Mesendoderm (in vitro differentiated cells): ENCODE results near the gene HORMAD2.

Source experiments
- DNase-seq: peaks from one replicate; pipeline ENCODE4 v3.0.0; 2013
- H2AK5ac ChIP-seq: 2 replicates; pipeline ENCODE4 v1.6.1; 2013; ENCODE audit warnings: low read length, inconsistent platforms
- H2BK120ac ChIP-seq: 2 replicates; pipeline ENCODE4 v1.6.1; 2013; ENCODE audit warnings: low read depth, mild to moderate bottlenecking, low read length, moderate library complexity, mixed read lengths
- H2BK15ac ChIP-seq: replicated peaks from 2 replicates; pipeline ENCODE4 v1.6.1; 2013; ENCODE audit warnings: low read depth, mild to moderate bottlenecking, moderate library complexity
- H2BK5ac ChIP-seq: 2 replicates; pipeline ENCODE4 v1.6.1; 2013; ENCODE audit warnings: low read length, inconsistent platforms
- H3K18ac ChIP-seq: 2 replicates; pipeline ENCODE4 v1.6.1; 2013; ENCODE audit warnings: mild to moderate bottlenecking, low read length, mixed read lengths
- H3K23ac ChIP-seq: one replicate; pipeline ENCODE4 v1.6.1; 2013; ENCODE audit warnings: low read length
- H3K27ac ChIP-seq: 2 replicates; pipeline ENCODE4 v1.5.1; 2013; ENCODE audit warnings: low read depth, mild to moderate bottlenecking, inconsistent platforms, low read length, moderate library complexity
- H3K27me3 ChIP-seq: 2 replicates; pipeline ENCODE4 v1.6.1; 2013; ENCODE audit warnings: low read length, control low read depth, mild to moderate bottlenecking, inconsistent platforms; ENCODE audit not compliant: insufficient read depth, poor library complexity
- H3K36me3 ChIP-seq: 2 replicates; pipeline ENCODE4 v1.6.1; 2013; ENCODE audit warnings: low read length, inconsistent platforms; ENCODE audit not compliant: control insufficient read depth, insufficient read depth
- H3K4ac ChIP-seq: one replicate; pipeline ENCODE4 v1.6.1; 2013; ENCODE audit warnings: low read depth, mild to moderate bottlenecking, low read length, moderate library complexity
- H3K4me1 ChIP-seq: 2 replicates; pipeline ENCODE4 v1.6.1; 2013; ENCODE audit warnings: low read depth, low read length, inconsistent platforms; ENCODE audit not compliant: control insufficient read depth
- H3K4me2 ChIP-seq: 2 replicates; pipeline ENCODE4 v1.6.1; 2013; ENCODE audit warnings: low read length
- H3K4me3 ChIP-seq: 2 replicates; pipeline ENCODE4 v1.5.1; 2013; ENCODE audit warnings: mild to moderate bottlenecking, low read length
- H3K56ac ChIP-seq: one replicate; pipeline ENCODE4 v1.6.1; 2013; ENCODE audit warnings: low read length
- H3K79me1 ChIP-seq: 2 replicates; pipeline ENCODE4 v1.6.1; 2013; ENCODE audit warnings: low read length, inconsistent platforms
- H3K79me2 ChIP-seq: 2 replicates; pipeline ENCODE4 v1.6.1; 2013; ENCODE audit warnings: mild to moderate bottlenecking, low read length; ENCODE audit not compliant: control insufficient read depth, insufficient read depth
- H3K9ac ChIP-seq: 2 replicates; pipeline ENCODE4 v1.6.1; 2013; ENCODE audit warnings: low read length, inconsistent platforms
- H4K5ac ChIP-seq: one replicate; pipeline ENCODE4 v1.6.1; 2013; ENCODE audit warnings: low read length
- H4K8ac ChIP-seq: one replicate; pipeline ENCODE4 v1.6.1; 2013; ENCODE audit warnings: low read depth, mild to moderate bottlenecking, control low read depth, low read length, moderate library complexity
- WGBS: extraction: QIAGEN DNeasy Blood & Tissue Kit; methylation state at CpG from one replicate; pipeline ENCODE4 v1.1.7; 2013; ENCODE audit warnings: low lambda C conversion rate, missing lambda C conversion rate; ENCODE audit not compliant: insufficient coverage; ENCODE audit errors: extremely low coverage; 5-methylcytosine and 5-hydroxymethylcytosine counted together

Gene HORMAD2

DNA sequence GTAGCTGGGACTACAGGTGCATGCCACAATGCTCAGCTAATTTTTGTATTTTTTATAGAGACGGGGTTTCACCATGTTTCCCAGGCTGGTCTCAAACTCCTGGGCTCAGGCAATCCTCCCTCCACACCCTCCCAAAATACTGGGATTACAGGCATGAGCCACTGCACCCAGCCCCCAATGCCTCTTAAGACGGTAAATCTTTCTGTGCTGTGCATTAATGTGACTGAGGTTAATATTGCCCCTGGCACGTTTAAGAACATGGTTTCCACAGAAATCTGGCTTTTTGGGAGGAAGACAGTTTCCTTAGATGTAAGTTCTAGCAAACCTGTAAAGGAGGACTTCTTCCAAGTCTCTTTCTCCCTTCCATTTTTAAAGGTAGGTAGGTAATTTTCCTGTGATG is 6.1 kb upstream of the HORMAD2 start:
- Histone ChIP-seq H3K36me3 (no peaks in the 10 kb centered on the region), H2BK120ac (no peak overlapping the region), H3K4ac (no peak overlapping the region), H3K79me2 (no peaks in the 10 kb centered on the region), H2AK5ac (no peak overlapping the region), H3K18ac (no peak overlapping the region), H3K4me1 (no peaks in the 10 kb centered on the region), H3K27me3 (no peaks in the 10 kb centered on the region), H3K23ac (no peak overlapping the region), H4K8ac (no peak overlapping the region), H2BK15ac (no peak overlapping the region), H3K9ac (no peak overlapping the region), H3K56ac (no peak overlapping the region), H3K27ac (no peak overlapping the region), H2BK5ac (no peak overlapping the region), H3K79me1 (no peaks in the 10 kb centered on the region), H3K4me2 (no peak overlapping the region), H4K5ac (no peak overlapping the region), H3K4me3 (no peak overlapping the region)
- no CpG with 5 or more reads among the region's 3 CpGs for WGBS
- no peak for DNase-seq

DNA sequence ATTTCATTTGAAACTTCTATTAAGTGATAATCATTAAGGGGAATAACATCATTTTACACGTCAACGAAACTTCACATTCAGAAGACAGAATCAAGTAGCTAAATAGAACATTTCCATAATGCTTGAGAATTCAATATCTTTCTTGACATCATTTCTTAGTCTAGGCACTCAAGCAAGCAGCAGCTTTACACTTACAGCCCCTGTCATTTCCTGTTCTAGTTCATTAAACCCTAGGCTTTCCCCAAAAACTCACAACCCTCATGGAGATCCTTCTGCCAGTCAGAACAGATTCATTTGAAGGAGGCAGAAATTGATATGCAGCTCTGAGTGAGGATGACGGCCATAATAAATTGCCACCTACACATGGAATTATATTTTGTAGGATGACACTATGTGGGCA is 5.3 kb upstream of the HORMAD2 start:
- no peak overlapping the region for H3K18ac ChIP-seq
- H4K8ac ChIP-seq: no peak overlapping the region
- no peaks in the 10 kb centered on the region for H3K27me3 ChIP-seq
- H3K4me1 ChIP-seq: no peaks in the 10 kb centered on the region
- no peak overlapping the region for H2AK5ac ChIP-seq
- no peak for DNase-seq
- H4K5ac ChIP-seq: no peak overlapping the region
- H3K4me2 ChIP-seq: no peak overlapping the region
- no peak overlapping the region for H3K56ac ChIP-seq
- no peaks in the 10 kb centered on the region for H3K79me2 ChIP-seq
- no peak overlapping the region for H2BK120ac ChIP-seq
- H3K4ac ChIP-seq: no peak overlapping the region
- no peaks in the 10 kb centered on the region for H3K79me1 ChIP-seq
- H2BK5ac ChIP-seq: no peak overlapping the region
- WGBS: no CpG with 5 or more reads among the region's 3 CpGs
- no peak overlapping the region for H3K4me3 ChIP-seq
- H3K23ac ChIP-seq: no peak overlapping the region
- H3K27ac ChIP-seq: no peak overlapping the region
- no peak overlapping the region for H2BK15ac ChIP-seq
- no peak overlapping the region for H3K9ac ChIP-seq
- H3K36me3 ChIP-seq: no peaks in the 10 kb centered on the region

DNA sequence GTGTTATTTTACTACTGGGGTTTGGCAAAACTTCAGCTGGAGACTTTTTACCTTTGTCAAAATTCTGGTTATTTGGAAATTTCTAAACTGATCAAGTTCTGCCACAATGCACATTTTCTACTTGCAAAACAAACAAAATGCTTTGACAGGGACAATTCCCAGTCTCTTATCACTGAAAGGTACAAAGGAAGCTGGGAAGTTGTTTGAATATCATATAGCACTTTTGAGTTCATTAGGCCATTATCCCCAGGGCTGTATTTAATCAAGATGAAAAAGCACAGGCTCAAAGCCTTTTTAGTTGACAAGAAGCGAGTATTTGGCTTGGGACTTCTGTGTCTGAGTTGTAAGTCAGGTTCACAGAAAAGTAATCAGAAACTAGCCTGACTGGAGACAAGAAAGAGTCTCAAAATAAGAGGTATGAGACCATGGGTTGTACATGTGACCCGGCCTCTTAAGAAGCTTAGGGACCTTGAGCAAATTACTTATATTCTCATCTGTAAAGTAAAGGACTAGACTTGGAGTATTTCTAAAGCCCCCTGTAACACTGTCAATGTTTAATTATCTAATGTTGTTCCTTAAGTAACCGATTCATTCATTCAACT is 2.9 kb upstream of the HORMAD2 start:
- Histone ChIP-seq H3K79me2 (no peaks in the 10 kb centered on the region), H3K4me1 (no peaks in the 10 kb centered on the region), H4K8ac (no peak overlapping the region), H3K18ac (no peak overlapping the region), H3K4me3 (no peak overlapping the region), H3K27me3 (no peaks in the 10 kb centered on the region), H2BK5ac (no peak overlapping the region), H3K23ac (no peak overlapping the region), H3K4me2 (no peak overlapping the region), H3K79me1 (no peaks in the 10 kb centered on the region), H3K9ac (no peak overlapping the region), H2BK120ac (no peak overlapping the region), H3K4ac (no peak overlapping the region), H3K36me3 (no peaks in the 10 kb centered on the region), H3K27ac (no peak overlapping the region), H2BK15ac (no peak overlapping the region), H2AK5ac (no peak overlapping the region), H3K56ac (no peak overlapping the region), H4K5ac (no peak overlapping the region)
- DNase-seq: no peak
- WGBS: no CpG with 5 or more reads among the region's 3 CpGs

DNA sequence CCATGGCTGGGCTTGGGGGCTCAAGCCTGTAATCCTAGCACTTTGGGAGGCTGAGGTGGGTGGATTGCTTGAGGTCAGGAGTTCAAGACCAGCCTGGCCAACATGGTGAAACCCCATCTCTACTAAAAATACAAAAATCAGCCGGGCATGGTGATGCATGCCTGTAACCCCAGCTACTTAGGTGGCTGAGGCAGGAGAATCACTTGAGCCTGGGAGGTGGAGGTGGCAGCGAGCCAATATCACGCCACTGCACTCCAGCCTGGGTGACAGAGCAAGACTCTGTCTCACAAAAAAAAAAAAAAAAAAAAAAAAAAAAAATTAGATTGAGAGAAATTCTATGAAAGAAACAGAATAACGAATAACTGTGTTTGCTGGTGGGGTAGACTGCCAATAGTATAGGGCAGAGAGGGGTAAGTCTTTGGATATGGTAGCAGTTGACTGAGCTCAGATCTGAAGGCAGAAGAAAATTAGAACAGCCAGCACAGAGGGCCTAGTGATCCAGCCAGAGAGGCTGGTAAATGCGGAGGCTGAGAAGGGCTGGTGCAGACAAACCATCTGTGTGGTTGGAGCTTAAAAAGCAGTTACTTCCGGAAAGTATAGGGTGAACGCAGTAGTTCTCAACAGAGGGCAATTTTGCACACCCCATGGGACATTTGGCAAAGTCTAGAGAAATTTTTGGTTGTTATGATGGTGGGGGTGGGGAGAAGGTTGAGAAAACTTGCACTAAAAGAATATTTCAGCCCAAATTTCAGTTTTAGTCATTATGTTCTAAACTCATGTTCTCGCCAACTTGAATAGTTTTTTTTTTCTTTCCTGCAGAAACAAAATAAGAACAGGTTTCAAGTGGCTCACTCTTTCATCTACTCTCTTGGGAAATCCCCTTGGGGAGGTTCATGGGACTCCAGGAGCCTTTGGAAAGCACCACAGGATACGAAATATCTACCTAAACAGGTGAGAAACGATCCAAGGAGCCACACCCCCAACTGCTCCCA is 1.6 kb upstream of the HORMAD2 start:
- no peak for DNase-seq
- Histone ChIP-seq H3K4ac (no peak overlapping the region), H3K27ac (no peak overlapping the region), H3K79me2 (no peaks in the 10 kb centered on the region), H4K5ac (no peak overlapping the region), H3K4me2 (no peak overlapping the region), H3K36me3 (no peaks in the 10 kb centered on the region), H3K23ac (no peak overlapping the region), H3K4me1 (no peaks in the 10 kb centered on the region), H2BK120ac (no peak overlapping the region), H4K8ac (no peak overlapping the region), H3K56ac (no peak overlapping the region), H2AK5ac (no peak overlapping the region), H3K79me1 (no peaks in the 10 kb centered on the region), H3K9ac (no peak overlapping the region), H2BK15ac (no peak overlapping the region), H3K4me3 (no peak overlapping the region), H3K18ac (no peak overlapping the region), H3K27me3 (no peaks in the 10 kb centered on the region), H2BK5ac (no peak overlapping the region)
- no CpG with 5 or more reads among the region's 10 CpGs for WGBS

DNA sequence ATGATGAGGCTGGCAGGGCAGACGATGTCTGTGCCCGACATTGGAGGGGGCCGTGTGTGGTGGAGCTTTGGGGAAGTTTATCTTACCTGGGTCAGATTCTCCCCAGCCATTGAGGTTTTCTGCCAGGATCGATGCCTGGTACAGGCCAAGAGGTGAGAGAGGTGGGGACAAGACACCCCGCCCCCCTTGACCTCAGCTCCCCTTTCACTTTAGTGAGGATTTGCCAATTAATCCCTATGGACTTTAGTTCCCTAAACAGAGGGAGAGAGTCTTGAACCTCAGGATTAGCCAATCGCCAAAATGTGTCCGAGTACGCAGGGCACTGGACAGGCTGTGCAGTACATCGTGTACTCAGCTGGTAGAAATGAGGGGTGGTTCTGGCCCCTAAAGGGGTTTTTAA is 541 bp downstream of the HORMAD2 start:
- no CpG with 5 or more reads among the region's 9 CpGs for WGBS
- no peak overlapping the region for H3K18ac ChIP-seq

More for the DNA sequence above, 541 bp downstream of the HORMAD2 start:
- Histone ChIP-seq H3K79me1 (no peaks in the 10 kb centered on the region), H3K4me2 (no peak overlapping the region), H4K8ac (no peak overlapping the region), H3K56ac (peak overlapping the region; percentile 69), H3K4me1 (no peaks in the 10 kb centered on the region), H2BK5ac (no peak overlapping the region), H2AK5ac (no peak overlapping the region), H3K9ac (no peak overlapping the region), H3K36me3 (no peaks in the 10 kb centered on the region), H3K79me2 (no peaks in the 10 kb centered on the region), H3K23ac (no peak overlapping the region), H3K4ac (no peak overlapping the region), H3K27ac (no peak overlapping the region), H3K4me3 (no peak overlapping the region), H4K5ac (no peak overlapping the region), H3K27me3 (no peaks in the 10 kb centered on the region), H2BK120ac (no peak overlapping the region), H2BK15ac (no peak overlapping the region)
- DNase-seq: no peak
